Spinal cord (tissue), 10 donors: Measurements from ENCODE around the gene VAV3. TPM values are rescaled to one million over a fixed set of nuclear protein-coding genes. Genes with fewer than 3 reads are reported as not detected.

Experiments used
- DNase-seq, 6 donors: peaks; one replicate each; pipeline versions ENCODE4 v3.0.0 to v3.0.0-alpha.2; 2013 to 2015; ENCODE audit warnings: low spot score in 6 of 6, low read depth in 4 of 6
- H3K27ac ChIP-seq: one replicate; pipeline ENCODE4 v1.5.1; 2013; ENCODE audit warnings: low read depth, low read length, control low read depth
- H3K27me3 ChIP-seq: one replicate; pipeline ENCODE4 v1.6.1; 2013; ENCODE audit warnings: low read length; ENCODE audit not compliant: control insufficient read depth, insufficient read depth
- H3K36me3 ChIP-seq: one replicate; pipeline ENCODE4 v1.6.1; 2013; ENCODE audit warnings: low read length; ENCODE audit not compliant: control insufficient read depth, insufficient read depth
- H3K4me1 ChIP-seq: one replicate; pipeline ENCODE4 v1.6.1; 2013; ENCODE audit warnings: low read length; ENCODE audit not compliant: control insufficient read depth, insufficient read depth
- H3K4me3 ChIP-seq: one replicate; pipeline ENCODE4 v1.5.1; 2013; ENCODE audit warnings: low read depth, low read length, control low read depth
- H3K9me3 ChIP-seq: one replicate; pipeline ENCODE4 v1.6.1; 2013; ENCODE audit warnings: low read length; ENCODE audit not compliant: control insufficient read depth, insufficient read depth
- WGBS: methylation state at CpG from one replicate; pipeline ENCODE4 v1.1.5; 2013; ENCODE audit warnings: missing lambda C conversion rate; ENCODE audit not compliant: insufficient coverage; 5-methylcytosine and 5-hydroxymethylcytosine counted together
- polyA plus RNA-seq, 2 donors: library from polyadenylated mRNA; unstranded; fragments of 120-200 nt; gene quantifications; one replicate each; pipeline ENCODE4 v1.2.1, GENCODE V29; 2013; ENCODE audit not compliant: insufficient read length in 2 of 2
- total RNA-seq, 2 donors: library from RNA; depleted of rRNA in 1 of 2; stranded (reverse); fragments of 120-200 nt in 1 of 2; fragments of >200 nt in 1 of 2; gene quantifications; one replicate each; pipeline versions ENCODE4 v1.2.3 to v1.2.4, GENCODE V29; 2013 to 2014
- donor health status: healthy.

VAV3 gene
- total and polyA plus RNA-seq, 4 donors: 6.1 to 13.6 (median 9.2) TPM

- no CpG with 5 or more reads among the region's 2 CpGs for whole genome bisulfite sequencing
- no peaks in the 10 kb centered on the region for H3K4me1 ChIP-seq
- no peak overlapping the region for H3K4me3 ChIP-seq
- H3K27me3 ChIP-seq: no peaks in the 10 kb centered on the region
- no peak overlapping the region for H3K27ac ChIP-seq
- H3K36me3 ChIP-seq: no peaks in the 10 kb centered on the region
- DNase-seq: no peak
- H3K9me3 ChIP-seq: no peaks in the 10 kb centered on the region
Measured at GRCh38 chr1:107795994-107796393, 169.0 kb downstream of the VAV3 start.

- Histone ChIP-seq H3K9me3 (no peaks in the 10 kb centered on the region), H3K27ac (no peak overlapping the region), H3K4me1 (no peaks in the 10 kb centered on the region), H3K27me3 (no peaks in the 10 kb centered on the region), H3K4me3 (no peak overlapping the region), H3K36me3 (no peaks in the 10 kb centered on the region)
- DNase-seq: no peak
- WGBS: no CpG with 5 or more reads among the region's 1 CpG
Measured at GRCh38 chr1:107795441-107795840, 169.5 kb downstream of the VAV3 start.

GRCh38 chr1:107794571-107794970 is 170.4 kb downstream of the VAV3 start:
- DNase-seq: no peak
- no peak overlapping the region for H3K27ac ChIP-seq
- WGBS: no CpG with 5 or more reads among the region's 2 CpGs
- no peaks in the 10 kb centered on the region for H3K4me1 ChIP-seq
- no peaks in the 10 kb centered on the region for H3K27me3 ChIP-seq
- H3K9me3 ChIP-seq: no peaks in the 10 kb centered on the region
- no peak overlapping the region for H3K4me3 ChIP-seq
- H3K36me3 ChIP-seq: no peaks in the 10 kb centered on the region

- Histone ChIP-seq H3K27ac (no peak overlapping the region), H3K9me3 (no peaks in the 10 kb centered on the region)
- 94% methylated on average over 7 of the region's 7 CpGs for WGBS
Measured at GRCh38 chr1:107793896-107794453, 171.0 kb downstream of the VAV3 start.

GRCh38 chr1:107791348-107791747 is 173.6 kb downstream of the VAV3 start:
- no peak for DNase-seq
- H3K4me1 ChIP-seq: no peaks in the 10 kb centered on the region
- no peaks in the 10 kb centered on the region for H3K27me3 ChIP-seq
- no peaks in the 10 kb centered on the region for H3K36me3 ChIP-seq
- no peak overlapping the region for H3K4me3 ChIP-seq
- no peaks in the 10 kb centered on the region for H3K9me3 ChIP-seq
- no peak overlapping the region for H3K27ac ChIP-seq

More at GRCh38 chr1:107793896-107794453, 171.0 kb downstream of the VAV3 start:
- Histone ChIP-seq H3K4me3 (no peak overlapping the region), H3K27me3 (no peaks in the 10 kb centered on the region), H3K36me3 (no peaks in the 10 kb centered on the region), H3K4me1 (no peaks in the 10 kb centered on the region)
- DNase-seq: no peak

- H3K4me1 ChIP-seq: no peaks in the 10 kb centered on the region
Measured at GRCh38 chr1:107789817-107790524, 175.0 kb downstream of the VAV3 start.

GRCh38 chr1:107788206-107789202 is 176.5 kb downstream of the VAV3 start:
- 86% methylated on average over 1 of the region's 4 CpGs for WGBS
- peak in 1 of 6 donors; percentile 34 for DNase-seq
- Histone ChIP-seq H3K9me3 (no peaks in the 10 kb centered on the region), H3K4me3 (no peak overlapping the region), H3K27me3 (no peaks in the 10 kb centered on the region), H3K4me1 (no peaks in the 10 kb centered on the region), H3K27ac (no peak overlapping the region), H3K36me3 (no peaks in the 10 kb centered on the region)

More at GRCh38 chr1:107789817-107790524, 175.0 kb downstream of the VAV3 start:
- Histone ChIP-seq H3K27ac (no peak overlapping the region), H3K27me3 (no peaks in the 10 kb centered on the region), H3K36me3 (no peaks in the 10 kb centered on the region), H3K4me3 (no peak overlapping the region), H3K9me3 (no peaks in the 10 kb centered on the region)
- 100% methylated on average over 2 of the region's 3 CpGs for WGBS
- no peak for DNase-seq

GRCh38 chr1:107787299-107787698 is 177.7 kb downstream of the VAV3 start:
- Histone ChIP-seq H3K36me3 (no peaks in the 10 kb centered on the region), H3K4me1 (no peaks in the 10 kb centered on the region), H3K4me3 (no peak overlapping the region), H3K27me3 (no peaks in the 10 kb centered on the region), H3K9me3 (no peaks in the 10 kb centered on the region), H3K27ac (no peak overlapping the region)
- DNase-seq: no peak
- WGBS: no CpG with 5 or more reads among the region's 2 CpGs

GRCh38 chr1:107786203-107786845 is 178.7 kb downstream of the VAV3 start:
- Histone ChIP-seq H3K4me1 (no peaks in the 10 kb centered on the region), H3K27me3 (no peaks in the 10 kb centered on the region), H3K9me3 (no peaks in the 10 kb centered on the region), H3K27ac (no peak overlapping the region), H3K4me3 (no peak overlapping the region), H3K36me3 (no peaks in the 10 kb centered on the region)
- WGBS: 100% methylated on average over 1 of the region's 5 CpGs
- no peak for DNase-seq
